GM10847 (cell line): ENCODE results near the gene PPP1R9B.

Experiments used
- POLR2A ChIP-seq: IDR thresholded peaks from 2 replicates; pipeline ENCODE4 v1.6.1; 2011; ENCODE audit not compliant: insufficient read length; ENCODE audit errors: extremely low read depth

PPP1R9B gene

DNA sequence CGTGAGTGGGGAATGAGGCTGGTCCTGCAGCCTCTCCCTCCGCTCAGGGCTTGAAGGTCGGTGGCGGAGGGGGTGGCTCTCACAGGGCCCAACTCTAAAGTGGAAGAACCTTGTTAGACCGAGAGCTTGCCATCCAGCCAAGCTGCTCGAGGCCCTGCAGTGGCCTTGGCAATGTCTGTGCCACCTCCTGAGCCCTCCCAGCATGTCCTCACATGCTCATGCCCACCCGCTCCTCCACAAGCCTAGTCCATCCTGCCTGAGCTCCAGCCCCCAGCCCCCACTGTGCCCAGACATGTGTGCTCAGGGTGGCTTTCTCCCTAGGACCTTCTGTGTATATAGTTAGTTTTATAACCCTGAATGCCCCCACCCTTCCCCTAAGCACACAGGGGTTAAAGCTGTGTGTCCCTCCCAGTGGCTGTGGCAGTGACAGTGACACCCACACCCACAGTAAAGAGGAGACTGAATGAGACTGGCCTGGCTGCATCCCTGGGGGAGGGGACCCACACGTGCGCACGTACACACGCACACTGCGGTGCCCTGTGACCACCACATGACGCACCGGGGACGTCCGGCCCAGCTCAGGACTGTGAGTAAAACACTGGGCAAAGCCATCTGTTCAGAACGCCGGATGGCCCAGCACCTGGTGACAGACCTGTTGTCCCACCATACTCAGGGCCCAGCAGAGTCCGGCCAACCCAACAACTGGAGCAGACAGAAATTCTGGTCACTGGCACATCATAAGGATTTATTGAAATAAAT, 39.7 kb downstream of the PPP1R9B start:
- no peak for TF ChIP-seq POLR2A

DNA sequence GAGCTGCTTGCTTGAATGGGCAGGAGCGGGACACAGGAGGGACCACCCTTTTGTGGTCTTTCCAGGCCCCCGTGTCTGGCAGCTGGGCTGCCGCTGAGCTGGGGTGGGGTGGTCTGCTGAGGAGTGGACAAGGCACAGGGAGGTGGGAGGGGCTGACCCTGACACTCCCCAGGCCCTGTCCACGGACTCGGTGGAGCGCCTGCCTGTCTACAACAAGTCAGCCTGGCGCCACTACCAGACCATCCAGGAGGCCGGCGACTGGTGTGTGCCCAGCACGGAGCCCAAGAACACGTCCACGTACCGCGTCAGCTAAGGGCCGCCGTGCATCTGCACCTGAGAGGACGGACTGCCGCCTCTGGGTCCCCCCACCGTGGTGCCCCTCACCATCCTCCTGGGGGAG, 40.7 kb downstream of the PPP1R9B start:
- TF ChIP-seq POLR2A = no peak

DNA sequence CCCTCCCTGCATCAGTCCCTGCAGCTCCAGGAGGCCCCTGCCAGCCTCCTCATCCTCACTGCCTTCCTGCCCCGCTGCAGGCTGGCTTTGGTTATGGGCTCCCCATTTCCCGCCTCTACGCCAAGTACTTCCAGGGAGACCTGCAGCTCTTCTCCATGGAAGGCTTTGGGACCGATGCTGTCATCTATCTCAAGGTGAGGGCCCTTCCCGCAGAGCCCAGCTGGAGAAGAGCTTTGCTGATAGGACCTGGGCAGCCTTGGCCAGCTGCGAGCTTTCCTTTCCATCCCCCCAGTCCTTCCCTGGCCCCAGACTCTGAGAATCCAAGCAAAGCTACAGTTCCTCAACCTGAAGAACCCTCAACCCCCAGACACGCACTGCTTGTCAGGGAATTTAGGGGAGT, 41.3 kb downstream of the PPP1R9B start:
- TF ChIP-seq POLR2A = no peak

DNA sequence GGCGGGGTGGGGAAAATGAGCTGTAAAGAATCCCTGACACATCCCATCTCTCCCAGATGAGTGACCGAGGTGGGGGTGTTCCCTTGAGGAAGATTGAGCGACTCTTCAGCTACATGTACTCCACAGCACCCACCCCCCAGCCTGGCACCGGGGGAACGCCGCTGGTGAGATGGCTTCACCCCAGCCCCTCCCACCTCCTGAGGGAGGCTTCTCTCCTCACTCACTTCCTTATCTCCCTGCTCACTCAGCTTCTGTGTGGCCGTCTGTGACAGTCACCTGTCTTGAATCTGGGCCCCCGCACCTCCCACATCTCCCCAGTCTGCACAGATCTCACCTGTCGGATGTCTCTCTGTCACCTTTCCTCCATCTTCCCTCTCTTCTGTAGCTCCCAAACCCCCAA, 41.9 kb downstream of the PPP1R9B start:
- TF ChIP-seq POLR2A = no peak

DNA sequence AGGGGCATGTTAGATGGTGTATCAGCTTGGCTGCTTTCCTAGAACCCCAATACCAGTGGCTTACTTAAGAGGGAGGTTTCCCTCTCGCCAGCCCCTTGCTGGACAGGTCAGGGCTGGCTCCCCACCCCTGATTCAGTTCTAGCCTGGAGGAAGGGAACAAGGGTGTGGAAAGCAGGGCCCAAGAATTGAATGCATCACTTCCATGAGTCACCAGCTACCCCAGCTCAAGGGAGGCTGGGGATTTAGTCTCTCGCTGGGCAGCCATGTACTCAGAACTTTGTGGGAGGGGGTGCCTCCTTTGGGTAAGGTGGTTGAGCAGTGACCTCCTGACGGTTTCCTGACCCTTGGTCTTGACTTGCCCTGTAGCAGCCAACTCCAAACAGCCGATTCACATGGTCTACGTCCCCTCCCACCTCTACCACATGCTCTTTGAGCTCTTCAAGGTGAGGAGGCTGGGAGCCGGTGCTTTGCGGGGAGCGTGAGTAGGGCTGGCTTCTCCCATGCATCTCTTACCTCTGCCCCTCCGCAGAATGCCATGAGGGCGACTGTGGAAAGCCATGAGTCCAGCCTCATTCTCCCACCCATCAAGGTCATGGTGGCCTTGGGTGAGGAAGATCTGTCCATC, 42.6 kb downstream of the PPP1R9B start:
- no peak for TF ChIP-seq POLR2A

DNA sequence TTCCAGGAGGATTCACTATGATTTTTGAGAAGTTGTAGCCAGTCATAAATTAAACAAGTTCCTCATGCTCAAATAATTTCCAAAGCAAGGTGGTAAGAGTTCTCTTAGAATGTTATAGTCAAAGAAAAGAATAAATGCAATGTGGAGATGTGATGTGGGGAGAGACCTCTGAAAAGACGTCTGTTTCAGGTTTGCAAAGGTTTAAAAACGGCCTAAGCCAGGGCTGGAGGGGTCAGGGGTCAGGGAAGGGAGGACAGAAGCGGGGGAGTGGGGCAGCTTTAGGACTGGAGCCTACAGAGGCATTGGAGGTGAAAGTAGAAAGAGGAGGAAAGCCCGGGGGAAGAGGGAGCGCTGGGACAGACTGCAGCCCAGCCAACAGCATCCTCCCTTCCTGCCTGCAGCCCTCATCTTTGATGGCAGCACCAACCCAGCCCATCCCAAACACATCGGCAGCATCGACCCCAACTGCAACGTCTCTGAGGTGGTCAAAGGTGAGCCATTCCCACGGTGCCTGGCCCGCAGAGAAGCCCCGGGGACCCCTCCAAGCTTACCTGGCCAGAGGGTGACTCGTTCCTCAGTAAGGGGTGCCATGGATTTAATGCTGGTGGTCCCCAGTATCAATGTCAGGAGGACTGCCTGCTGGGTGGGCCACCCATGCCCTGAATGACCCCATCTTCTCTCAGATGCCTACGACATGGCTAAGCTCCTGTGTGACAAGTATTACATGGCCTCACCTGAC, 43.9 kb downstream of the PPP1R9B start:
- TF ChIP-seq POLR2A = no peak

DNA sequence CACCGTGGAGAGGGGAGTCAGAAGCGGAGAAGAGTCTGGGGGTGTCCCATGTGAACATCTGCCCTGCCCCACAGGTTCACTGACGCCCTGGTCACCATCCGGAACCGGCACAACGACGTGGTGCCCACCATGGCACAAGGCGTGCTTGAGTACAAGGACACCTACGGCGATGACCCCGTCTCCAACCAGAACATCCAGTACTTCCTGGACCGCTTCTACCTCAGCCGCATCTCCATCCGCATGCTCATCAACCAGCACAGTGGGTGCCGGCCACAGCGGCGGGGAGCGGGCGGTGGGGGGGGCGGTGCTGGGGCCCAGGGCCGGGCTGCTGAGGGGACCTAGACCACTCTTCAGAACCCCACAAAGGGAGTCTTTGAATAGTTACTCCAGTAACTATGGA, 44.7 kb downstream of the PPP1R9B start:
- no peak for TF ChIP-seq POLR2A

DNA sequence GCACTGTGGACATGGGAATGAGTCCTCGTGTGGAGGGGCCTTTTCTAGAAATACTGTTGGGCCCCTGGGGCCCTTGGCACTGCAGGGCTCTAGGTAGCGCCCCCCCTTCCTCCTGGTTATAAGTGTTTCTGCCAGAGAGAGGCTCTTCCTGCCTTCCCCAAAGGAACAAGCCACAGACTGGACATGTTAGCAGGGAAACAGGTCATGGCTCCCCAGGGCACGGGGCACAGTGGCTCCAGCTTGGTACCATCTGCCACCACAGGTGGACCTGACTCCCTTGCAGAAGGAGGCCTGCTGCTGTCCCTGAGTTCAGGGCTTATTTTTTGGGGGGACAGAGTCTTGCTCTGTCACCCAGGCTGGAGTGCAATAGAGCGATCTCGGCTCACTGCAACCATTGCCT, 46.5 kb downstream of the PPP1R9B start:
- no peak for TF ChIP-seq POLR2A

DNA sequence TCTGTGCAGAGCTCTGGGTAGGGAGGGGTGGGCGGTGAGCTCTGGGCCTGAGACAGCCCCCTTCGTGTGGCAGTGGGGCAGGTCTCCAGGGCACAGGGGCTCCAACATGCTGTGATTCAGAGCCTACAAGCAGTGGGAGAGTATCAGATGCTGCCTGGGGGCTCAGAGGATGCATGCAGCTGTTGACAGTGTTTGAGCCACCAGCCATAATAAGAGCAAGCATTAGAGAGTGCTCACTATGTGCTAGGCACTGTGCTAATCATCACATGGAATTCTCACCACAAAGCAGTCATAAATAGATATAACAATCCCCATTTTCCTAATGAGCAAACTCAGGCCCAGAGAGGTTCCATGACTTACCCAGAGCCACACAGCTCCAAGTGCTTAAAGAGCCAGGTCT, 47.2 kb downstream of the PPP1R9B start:
- TF ChIP-seq POLR2A = no peak

DNA sequence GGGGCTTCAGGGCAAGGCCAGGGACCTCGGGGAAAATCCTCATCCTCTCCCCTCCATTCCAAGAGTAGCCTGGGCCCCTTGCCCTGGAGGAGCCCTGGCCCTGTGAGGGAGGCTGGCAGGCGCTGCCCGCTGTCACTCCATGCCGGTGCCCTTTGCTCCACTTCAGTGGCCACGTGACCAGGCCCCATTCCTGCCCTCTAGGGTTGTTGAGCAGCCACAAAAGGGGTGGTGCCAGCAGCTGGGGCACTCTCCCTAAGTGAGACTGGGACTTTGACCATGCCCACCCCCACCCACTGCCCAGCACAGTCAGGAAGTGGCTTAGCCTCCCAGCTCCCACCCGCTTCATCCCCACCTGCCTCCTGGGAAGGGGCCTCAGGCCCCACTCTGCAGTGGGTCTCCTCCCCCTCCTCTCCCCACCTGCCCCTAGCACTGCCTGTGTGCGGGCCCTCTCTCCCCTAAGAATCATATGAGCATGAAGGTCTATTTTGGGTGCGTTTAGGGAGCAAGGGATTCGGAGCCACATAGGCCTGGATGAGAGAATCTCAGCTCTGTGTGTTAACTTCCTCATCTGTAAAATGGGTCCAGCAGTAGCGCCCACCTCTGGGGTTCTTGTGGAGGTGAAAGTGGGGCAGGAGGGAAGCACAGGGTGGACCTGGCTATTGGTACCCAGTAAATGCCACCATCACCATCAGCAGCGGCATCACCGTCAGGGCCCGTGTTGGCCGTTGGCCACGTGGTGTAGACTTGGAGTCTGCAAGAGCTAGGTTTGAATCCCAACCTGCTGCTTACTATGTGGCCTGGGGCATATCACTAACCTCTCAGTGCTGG, 48.1 kb downstream of the PPP1R9B start:
- TF ChIP-seq POLR2A = no peak

DNA sequence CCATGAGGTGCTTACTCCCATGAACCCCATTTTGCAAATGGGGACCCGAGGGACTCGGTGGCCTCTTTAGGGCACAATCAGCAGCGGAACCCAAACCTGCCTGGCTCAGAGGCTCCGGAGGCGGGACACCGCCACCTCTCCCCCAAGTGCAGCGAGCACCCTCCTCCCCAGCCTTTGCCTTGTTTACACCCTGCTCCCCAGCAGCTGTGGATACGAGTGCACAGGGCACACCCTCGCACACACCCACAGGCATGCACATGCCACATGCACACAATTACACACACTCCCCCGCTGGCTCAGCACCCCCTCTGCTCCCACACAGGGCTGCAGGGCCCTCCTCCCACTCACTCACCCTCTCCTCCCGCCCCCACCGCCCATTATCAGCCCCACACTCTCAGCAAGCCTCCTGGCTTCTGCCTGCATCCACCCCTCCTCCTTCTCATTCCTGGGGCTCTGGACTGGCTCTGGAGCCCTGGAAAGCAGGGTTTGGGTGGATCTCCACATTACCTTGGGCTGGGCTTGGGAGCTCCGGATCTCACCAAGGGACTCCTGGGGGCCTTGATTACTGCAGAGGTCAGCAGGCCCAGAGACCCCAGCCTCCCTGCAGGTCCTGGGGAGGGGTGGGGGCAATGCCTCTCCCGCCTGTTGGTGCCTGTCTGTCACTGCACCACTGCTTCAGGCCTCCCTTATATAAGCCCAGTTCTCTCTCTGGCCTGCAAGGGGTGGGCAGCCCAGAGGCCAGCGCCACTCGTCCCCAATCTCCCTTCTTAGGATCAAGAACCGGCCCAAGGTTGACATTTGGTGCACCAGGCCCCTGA, 48.9 kb downstream of the PPP1R9B start:
- no peak for TF ChIP-seq POLR2A

DNA sequence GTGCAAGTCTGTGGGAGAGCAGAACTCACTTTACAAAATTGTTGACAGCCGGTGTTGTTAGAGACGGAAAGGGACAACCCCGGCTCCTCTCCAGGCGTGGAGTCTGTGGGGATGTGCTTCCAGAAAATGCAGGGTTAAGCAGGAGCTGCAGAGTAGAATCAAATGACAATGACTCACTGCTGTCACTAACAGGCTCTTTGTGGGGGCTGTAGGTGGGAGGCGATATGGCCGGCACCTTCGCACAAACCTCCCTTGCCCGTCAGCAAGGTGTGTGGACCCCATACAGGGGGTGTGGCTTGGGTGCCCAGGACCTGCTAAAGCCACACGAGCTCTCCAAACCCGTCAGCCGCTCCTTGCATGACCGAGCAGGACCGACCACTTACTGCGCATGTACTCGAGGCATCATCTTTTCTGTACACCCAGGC, 49.5 kb downstream of the PPP1R9B start:
- TF ChIP-seq POLR2A = no peak

DNA sequence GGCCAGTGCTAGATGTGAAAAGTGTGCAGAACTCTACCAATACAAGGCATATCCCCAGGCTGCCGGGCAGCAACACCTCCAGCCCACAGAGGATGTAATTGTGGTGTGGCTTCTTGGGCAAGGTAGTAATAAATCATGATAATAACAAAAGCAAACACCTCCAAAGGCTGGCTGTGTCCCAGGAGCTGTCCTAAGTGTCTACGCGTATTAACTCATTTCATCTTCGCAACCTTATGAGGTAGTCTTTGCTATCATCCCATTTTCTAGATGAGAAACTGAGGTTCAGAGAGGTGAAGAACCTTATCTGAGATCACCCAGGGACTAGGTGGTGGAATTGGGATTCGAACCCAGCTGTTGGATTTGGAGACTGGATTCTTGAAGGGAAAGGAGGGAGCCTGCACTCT, 50.0 kb downstream of the PPP1R9B start:
- TF ChIP-seq POLR2A = no peak

DNA sequence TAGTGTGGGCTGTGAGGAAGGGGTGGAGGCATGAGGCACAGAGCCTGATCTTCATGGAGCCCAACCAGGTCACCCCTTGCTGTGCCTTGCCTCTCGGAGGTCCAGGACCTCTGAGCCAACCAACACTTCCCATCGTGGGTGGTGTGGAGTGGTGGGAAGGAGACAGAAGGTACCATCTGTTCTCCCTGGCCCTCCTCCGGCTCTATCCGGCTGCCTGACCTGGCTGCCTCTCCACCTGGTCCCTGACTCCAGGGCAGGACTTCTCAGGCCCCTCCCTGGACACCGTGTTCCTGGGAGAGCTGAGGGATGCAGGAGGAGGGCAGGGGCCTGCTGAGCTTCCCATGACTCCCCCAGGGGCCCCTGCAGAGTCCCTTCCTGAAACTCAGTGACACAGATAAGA, 51.5 kb downstream of the PPP1R9B start:
- no peak for TF ChIP-seq POLR2A

DNA sequence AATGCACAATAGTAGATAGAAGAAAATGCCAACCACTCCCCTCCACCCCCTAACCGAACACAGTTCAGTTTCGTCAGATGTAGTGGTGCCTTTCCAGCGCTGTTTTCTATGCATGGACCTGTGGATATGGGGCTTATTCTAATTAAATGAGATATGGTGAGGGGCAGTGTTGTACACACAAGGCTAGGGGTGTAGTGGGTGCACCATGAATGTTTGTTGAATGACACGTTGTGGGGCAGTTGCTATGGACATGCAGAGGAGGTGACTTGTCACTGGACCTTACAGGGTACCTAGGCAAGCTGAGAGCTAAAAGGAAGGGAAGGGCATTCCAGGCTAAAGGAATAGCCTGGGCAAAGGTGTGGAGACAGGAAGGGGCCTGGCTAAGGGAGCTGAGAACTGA, 51.9 kb downstream of the PPP1R9B start:
- TF ChIP-seq POLR2A = no peak

DNA sequence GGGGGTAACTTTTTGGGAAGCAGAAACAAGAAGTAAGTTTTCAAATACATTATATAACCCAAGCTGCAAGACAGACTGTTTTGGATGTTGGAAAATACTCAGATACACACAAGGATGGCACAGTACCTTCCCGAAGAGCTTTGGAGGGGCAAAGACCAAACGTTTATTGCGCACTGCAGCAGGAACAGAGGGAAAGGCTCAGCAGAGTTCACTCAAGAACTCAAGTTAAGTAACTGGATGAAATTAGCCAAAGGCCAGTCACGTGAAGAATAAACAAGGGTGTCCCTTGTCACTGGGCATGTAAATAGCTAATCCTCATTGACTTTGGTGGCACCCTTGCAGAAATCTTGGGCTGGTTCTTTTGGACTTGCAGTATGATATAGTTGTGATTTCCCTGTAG, 52.6 kb downstream of the PPP1R9B start:
- no peak for TF ChIP-seq POLR2A
